ENCODE measurements around the gene BRSK1.

Gene BRSK1

GRCh38 chr19:55333870-55334269, 50.1 kb downstream of the BRSK1 start:
- DNase-seq, result no peak

GRCh38 chr19:55336101-55336500, 52.3 kb downstream of the BRSK1 start:
- peak in 1 of 3 donors; percentile 14 for DNase-seq

- DNase-seq, result peak; percentile 100
Observed at GRCh38 chr19:55339105-55339888, 55.5 kb downstream of the BRSK1 start, which contains the start of gene KMT5C. Gene KMT5C (plus strand): TSS chr19:55339876. CDS start chr19:55341937, 2,061 bp downstream.

- DNase-seq, result peak; percentile 13 to 75 (median 51)
Observed at GRCh38 chr19:55339889-55340783, 56.3 kb downstream of the BRSK1 start.

GRCh38 chr19:55340784-55341147, 57.0 kb downstream of the BRSK1 start:
- DNase-seq, result peak in 2 of 3 donors; percentile 14 to 44

GRCh38 chr19:55341171-55341588, 57.4 kb downstream of the BRSK1 start:
- DNase-seq, result peak; percentile 84 to 95 (median 87)

GRCh38 chr19:55341595-55342531, 58.1 kb downstream of the BRSK1 start:
- DNase-seq, result no peak

GRCh38 chr19:55344444-55344843, 60.6 kb downstream of the BRSK1 start:
- DNase-seq, result no peak

- no peak for DNase-seq
Observed at GRCh38 chr19:55345101-55345817, 61.5 kb downstream of the BRSK1 start.

- no peak for DNase-seq
Observed at GRCh38 chr19:55345818-55346724, 62.3 kb downstream of the BRSK1 start.

GRCh38 chr19:55346725-55347441, 63.1 kb downstream of the BRSK1 start:
- DNase-seq, result no peak

- no peak for DNase-seq
Observed at GRCh38 chr19:55347442-55348009, 63.7 kb downstream of the BRSK1 start.

- no peak for DNase-seq
Observed at GRCh38 chr19:55348317-55349034, 64.7 kb downstream of the BRSK1 start.

GRCh38 chr19:55350620-55351315, 67.0 kb downstream of the BRSK1 start:
- DNase-seq, result no peak

- DNase-seq, result no peak
Observed at GRCh38 chr19:55352040-55352439, 68.2 kb downstream of the BRSK1 start.

- no peak for DNase-seq
Observed at GRCh38 chr19:55352549-55353145, 68.8 kb downstream of the BRSK1 start.

GRCh38 chr19:55353356-55353802, 69.6 kb downstream of the BRSK1 start:
- no peak for DNase-seq
